Fibroblast of pulmonary artery (primary cell): ENCODE measurements around the gene CPD.
"Not testable (repeated sequence)": the region's sequence is repeated elsewhere in the genome, so short reads cannot be mapped to it uniquely, and the experiment has no call there.

Experiments used
- DNase-seq: peaks from one replicate; pipeline ENCODE4 v3.0.0-alpha.2; 2010; ENCODE audit warnings: low read depth
- H3K4me3 ChIP-seq: replicated peaks from 2 replicates; pipeline ENCODE4 v1.5.1; 2011; ENCODE audit warnings: low read depth, mild to moderate bottlenecking, control low read depth, low read length, moderate library complexity
- CTCF ChIP-seq: IDR thresholded peaks from 2 replicates; pipeline ENCODE4 v1.5.1; 2011; ENCODE audit warnings: mild to moderate bottlenecking, control low read depth, low read length, inconsistent platforms; ENCODE audit errors: missing control alignments

Gene CPD

GRCh38 chr17:30339086-30339485, 39.6 kb upstream of the CPD start:
- no peak overlapping the region for H3K4me3 ChIP-seq
- no peak for DNase-seq
- no peak for TF ChIP-seq CTCF

DNA sequence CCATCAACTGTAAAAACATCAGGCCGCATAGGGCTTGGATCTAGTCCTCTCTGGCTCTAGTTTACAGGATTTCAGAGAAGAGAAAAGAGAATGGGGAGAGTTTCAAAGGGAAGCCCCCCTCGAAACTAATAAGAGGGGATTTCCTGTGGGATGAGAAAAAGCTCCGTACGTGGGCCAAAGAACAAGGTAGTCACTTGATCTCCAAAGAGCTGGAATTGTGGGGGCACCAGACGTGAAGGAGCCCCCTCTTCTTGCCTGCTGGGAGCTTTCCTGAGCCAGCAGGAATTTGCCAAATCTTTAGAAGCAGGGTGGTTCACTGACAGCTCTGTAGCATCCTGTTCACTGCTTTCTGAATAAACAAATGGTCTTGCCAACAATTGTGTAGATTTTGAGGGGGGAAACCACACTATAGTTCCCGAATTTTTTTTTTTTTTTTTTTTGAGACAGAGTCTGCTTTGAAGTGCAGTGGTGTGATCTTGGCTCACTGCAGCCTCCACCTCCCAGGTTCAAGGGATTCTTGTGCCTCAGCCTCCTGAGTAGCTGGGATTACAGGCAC, 37.8 kb upstream of the CPD start:
- peak overlapping the region; percentile 31 for H3K4me3 ChIP-seq
- no peak for TF ChIP-seq CTCF
- peak; percentile 67 for DNase-seq

DNA sequence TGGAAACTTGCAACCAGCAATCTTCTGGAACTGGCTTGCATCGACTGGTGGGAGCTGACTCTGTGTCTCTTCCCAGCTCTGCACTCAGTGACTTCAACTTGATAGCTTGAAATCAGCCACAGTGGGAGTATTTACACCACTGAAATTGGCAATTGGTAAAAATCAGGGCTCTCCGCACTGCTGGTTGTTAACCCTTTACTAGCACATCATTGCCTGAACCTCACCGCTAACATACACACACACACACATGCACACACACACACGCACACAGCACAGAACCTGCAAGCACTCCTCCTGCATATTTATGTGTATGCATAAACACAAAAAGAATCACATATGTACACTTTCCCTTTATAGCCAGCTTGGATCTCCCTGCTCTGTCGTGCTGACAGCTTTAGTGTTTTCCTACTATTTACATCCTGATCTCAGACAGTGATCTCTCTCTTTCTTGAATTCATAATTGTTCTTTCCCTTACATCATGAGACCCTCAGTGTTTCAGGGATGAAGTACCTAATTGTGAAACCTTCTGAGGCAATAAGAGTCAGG, 37.0 kb upstream of the CPD start:
- no peak overlapping the region for H3K4me3 ChIP-seq
- DNase-seq = peak; percentile 31
- TF ChIP-seq CTCF = no peak

DNA sequence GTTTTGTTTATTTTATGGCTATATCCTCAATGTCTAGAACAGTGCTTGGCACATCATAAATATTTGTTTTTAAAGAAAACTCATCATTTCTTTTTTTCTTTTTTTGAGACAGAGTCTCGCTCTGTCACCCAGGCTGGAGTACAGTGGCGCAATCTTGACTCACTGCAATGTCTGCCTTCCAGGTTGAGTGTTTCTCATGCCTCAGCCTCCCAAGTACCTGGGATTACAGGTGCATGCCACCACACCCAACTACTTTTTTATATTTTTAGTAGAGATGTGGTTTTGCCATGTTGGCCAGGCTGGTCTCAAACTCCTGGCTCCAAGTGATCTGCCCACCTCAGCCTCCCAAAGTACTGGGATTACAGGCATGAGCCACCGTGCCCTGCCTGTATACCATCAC, 35.5 kb upstream of the CPD start:
- DNase-seq, H3K4me3 ChIP-seq: not testable (repeated sequence)

DNA sequence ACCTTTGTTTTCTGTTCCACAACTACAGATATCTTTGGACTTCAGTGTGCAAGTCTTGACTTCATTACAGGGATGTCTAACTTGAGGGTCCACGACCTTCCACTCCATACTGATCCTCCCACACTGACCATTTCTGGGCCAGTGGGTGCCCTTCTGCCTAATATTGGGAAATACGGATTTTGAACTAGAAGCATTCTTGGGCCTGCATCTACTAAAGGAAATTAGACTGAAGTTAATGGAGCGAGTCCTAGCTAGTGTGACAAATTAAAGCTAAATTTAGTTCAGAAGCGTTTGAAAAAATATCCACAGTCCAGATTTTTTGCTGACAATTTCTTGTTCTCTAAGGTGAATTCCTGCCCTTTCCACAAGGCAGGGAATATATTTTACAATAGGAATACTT, 34.9 kb upstream of the CPD start:
- TF ChIP-seq CTCF = no peak
- no peak for DNase-seq
- no peak overlapping the region for H3K4me3 ChIP-seq

- no peak overlapping the region for H3K4me3 ChIP-seq
- no peak for TF ChIP-seq CTCF
- peak; percentile 97 for DNase-seq
Observed at GRCh38 chr17:30344283-30345088, 34.2 kb upstream of the CPD start.

- no peak for TF ChIP-seq CTCF
- no peak overlapping the region for H3K4me3 ChIP-seq
- no peak for DNase-seq
Observed at GRCh38 chr17:30345089-30345433, 33.7 kb upstream of the CPD start.
